ENCODE data around the gene CD300LG.

GRCh38 chr17:43873815-43874214, 26.8 kb downstream of the CD300LG start:
- TF ChIP-seq CTCF (conservative IDR thresholded peaks at IDR 0.05) (no peak), EZH2 (IDR thresholded peaks at IDR 0.05; ENCODE audit: low read depth) (no peak)
